NCI-H146 treated with DMSO at 0.1 percent for 48 hours (cell line): Measurements from ENCODE around the gene IFRD2.
"Not testable (repeated sequence)": the region's sequence is repeated elsewhere in the genome, so short reads cannot be mapped to it uniquely, and the experiment has no call there.

Experiments used
- DNase-seq: peaks from one replicate; lab custom pipeline; 2025; ENCODE audit not compliant: unreplicated experiment; lab: John Stamatoyannopoulos, UW

The IFRD2 gene

GRCh38 chr3:50286322-50287227 lies 5.7 kb downstream of the IFRD2 start:
- DNase-seq: no peak

GRCh38 chr3:50284121-50284520 lies 8.1 kb downstream of the IFRD2 start:
- not testable (repeated sequence) for DNase-seq

DNA sequence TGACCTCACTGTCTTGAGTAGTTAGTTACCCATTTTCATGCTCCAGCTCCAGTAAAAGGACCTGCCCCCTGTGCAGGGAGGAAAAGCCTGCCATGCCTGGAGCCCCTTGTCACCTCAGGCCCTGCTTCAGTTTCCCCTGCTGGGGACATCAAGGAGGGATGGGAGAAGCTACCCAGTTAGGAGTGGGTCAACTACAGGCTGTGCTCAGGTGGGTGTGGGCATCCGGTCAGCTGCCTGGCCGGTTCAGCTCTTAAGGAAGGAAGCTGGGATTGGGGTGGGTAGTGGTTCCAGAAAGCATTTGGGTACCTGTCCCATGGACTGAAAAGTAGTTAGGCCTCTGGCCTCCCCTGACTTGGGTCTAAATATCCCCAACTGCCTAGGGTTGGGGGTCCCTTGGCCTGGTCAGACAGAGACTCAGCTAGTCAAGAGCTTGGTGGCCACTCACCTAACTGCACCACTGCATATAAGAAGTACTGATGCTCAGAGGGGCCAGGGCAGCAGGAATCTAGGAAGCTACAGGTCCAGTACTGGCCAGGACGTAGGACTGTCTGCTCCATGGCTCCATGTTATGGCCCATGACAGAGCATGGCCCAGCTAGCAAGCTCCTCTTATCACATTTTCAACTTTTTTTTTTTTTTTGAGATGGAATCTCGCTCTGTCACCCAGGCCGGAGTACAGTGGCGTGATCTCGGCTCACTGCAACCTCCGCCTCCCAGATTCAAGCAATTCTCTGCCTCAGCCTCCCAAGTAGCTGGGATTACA lies 12.8 kb downstream of the IFRD2 start:
- no peak for DNase-seq

DNA sequence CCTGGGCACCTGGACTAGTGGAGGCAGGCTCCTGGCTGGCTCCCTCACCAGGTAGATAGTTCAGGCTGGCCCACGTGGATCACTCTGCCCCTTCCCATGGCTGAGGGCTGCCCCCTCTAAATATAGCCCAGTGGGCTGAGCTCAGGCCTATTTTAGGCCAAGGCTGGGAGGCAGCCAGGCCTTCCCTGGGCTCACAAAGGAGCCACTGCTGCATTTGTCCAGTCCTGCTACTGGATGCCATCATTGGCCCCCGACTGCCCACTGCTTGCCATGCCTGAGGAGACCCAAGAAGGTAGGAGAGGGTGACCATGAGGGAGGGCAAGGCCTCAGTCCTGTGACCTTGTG lies 13.4 kb downstream of the IFRD2 start, which contains the start of gene LSMEM2:
Gene LSMEM2 (plus strand): TSS at position 208 of the 345 bp plus-strand sequence. CDS start 27 bp downstream, at position 235.
- no peak for DNase-seq

DNA sequence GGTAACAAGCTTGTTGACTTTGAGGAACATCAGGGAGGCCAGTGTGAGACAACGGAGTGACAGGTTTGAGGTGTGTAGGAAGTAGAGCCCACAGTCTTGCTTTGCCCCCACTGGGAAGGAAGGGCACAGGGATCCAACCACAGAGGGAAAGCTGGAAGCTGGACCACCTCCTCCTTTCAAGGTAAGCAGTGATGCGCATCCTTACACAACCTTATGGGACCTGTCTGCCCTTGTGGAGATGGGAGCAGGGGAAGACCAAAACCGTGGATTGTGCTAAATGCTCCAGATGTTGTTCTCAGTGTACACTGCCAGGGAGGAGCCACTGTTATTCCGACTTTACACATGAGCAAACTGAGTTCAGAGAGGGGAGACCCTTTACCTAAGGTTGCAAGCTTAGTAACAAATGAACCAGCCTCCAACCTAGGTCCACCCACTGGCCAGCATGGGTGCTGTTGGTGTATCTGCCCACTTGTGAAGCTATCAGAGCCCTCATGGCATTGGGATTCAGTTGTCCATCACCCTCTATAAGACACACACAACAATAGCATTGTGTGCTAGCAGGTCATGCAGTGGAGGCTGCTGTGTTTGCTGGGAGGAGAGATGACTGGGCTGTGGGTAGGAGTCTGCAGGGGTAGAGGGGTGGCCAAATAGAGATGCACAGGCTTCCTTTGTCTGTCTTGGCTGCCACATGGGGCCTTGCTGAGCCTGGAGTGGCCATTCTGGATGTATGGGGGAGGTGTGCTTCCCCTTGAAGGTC lies 13.9 kb downstream of the IFRD2 start:
- DNase-seq: no peak

DNA sequence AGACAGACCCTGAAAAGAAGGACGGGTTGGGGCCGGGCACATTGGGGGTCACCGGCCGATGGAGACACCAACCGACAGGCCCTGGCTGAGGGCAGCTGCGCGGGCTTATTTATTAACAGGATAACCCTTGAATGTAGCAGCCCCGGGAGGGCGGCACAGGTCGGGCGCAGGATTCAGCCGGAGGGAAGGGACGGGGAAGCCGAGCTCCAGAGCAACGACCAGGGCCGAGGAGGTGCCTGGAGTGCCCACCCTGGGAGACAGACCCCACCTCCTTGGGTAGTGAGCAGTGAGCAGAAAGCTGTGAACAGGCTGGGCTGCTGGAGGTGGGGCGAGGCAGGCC lies 15.5 kb downstream of the IFRD2 start:
- no peak for DNase-seq

DNA sequence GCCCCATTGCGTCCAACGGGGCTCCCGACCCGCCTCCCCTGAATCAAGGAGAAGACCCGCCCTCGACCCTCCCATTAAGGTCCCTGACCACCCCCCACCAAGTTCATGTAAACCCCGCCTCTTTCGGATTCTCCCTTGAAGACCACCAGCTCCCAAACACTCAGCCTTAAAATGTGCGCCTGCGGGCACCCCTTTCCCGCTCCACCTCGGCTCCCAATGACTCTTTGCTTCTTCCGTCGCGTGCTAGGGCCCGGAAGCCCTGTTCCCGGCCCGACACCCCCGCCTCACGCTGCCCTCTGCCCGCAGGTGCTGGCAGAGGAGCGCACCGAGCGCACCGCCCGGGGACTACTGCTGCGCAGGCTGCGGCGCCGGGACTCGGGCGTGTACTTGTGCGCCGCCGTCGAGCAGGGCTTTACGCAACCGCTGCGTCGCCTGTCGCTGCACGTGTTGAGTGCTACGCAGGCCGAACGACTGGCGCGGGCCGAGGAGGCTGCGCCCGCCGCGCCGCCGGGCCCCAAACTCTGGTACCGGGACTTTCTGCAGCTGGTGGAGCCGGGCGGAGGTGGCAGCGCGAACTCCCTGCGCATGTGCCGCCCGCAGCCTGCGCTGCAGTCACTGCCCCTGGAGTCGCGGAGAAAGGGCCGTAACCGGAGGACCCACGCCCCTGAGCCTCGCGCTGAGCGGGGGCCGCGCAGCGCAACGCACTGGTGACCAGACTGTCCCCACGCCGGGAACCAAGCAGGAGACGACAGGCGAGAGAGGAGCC lies 16.1 kb downstream of the IFRD2 start:
- DNase-seq: no peak

GRCh38 chr3:50275141-50275995 lies 16.9 kb downstream of the IFRD2 start:
- DNase-seq: no peak

GRCh38 chr3:50274371-50275104 lies 17.7 kb downstream of the IFRD2 start:
- no peak for DNase-seq

DNA sequence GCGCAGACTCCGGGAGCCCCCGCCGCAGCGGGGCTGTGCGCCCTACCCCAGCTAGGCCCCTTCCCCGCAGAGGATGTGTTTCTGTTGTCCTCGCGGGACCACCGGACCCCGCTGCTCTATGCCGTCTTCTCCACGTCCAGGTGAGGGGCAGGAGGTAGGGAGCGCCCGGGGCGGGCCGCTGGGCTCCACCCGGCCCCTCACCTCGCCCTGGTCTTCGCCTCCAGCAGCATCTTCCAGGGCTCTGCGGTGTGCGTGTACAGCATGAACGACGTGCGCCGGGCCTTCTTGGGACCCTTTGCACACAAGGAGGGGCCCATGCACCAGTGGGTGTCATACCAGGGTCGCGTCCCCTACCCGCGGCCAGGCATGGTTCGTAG lies 18.6 kb downstream of the IFRD2 start:
- DNase-seq: no peak

GRCh38 chr3:50272911-50273688 lies 19.1 kb downstream of the IFRD2 start:
- DNase-seq: peak; percentile 40

- not testable (repeated sequence) for DNase-seq
These were observed 19.7 kb downstream of the IFRD2 start for GRCh38 chr3:50272538-50272910.

- DNase-seq: no peak
These were observed 20.8 kb downstream of the IFRD2 start for GRCh38 chr3:50271314-50271936.

DNA sequence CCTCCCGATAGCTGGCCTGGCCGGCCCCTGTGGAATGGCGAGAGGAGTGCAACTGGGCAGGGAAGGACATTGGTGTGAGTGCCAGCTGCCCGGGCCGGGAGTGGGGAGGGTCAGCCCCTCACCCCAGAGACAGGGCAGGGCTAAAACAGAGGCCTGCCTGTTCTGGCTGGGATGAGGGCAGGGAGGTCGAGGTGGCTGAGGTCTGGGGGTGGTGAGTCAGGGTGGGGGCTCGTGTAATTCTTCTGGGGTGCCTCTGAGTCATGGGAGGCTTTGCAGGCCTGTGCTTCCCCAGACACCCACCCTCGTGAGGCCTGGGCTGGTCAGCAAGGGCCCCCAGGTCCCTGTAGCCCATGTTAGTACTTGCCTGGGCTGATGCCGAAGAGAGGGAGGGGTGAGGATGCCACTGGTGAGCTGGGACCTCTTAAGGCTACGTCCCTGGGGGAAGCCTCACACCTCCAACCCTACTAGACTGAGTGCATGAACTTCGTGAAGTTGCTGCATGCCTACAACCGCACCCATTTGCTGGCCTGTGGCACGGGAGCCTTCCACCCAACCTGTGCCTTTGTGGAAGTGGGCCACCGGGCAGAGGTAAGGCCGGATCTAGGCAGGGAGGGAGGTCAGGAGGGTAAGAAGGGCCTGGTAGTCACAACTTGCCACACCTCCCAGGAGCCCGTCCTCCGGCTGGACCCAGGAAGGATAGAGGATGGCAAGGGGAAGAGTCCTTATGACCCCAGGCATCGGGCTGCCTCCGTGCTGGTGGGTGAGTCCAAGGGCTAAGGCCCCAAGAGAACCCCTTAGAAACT lies 21.6 kb downstream of the IFRD2 start:
- DNase-seq: no peak

DNA sequence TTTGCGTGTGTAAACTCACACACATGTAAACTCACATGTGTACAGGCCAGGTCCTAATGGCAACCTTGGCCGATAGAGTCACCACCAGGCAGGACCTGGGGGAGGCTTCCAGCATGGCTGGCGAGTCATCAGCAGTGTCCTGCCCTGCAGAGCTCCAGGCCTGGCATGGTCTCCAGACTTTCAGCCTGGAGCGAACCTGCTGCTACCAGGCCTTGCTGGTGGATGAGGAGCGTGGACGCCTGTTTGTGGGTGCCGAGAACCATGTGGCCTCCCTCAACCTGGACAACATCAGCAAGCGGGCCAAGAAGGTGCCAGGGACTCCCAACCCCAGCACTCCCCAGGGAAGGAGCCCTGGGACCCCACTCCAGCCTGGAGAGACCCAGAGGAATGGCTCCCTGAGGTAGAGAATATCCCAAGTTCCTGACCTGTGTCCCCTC lies 22.2 kb downstream of the IFRD2 start:
- DNase-seq: no peak

GRCh38 chr3:50269460-50269859 lies 22.8 kb downstream of the IFRD2 start:
- DNase-seq: no peak
